GM19035 (cell line): ENCODE results near the gene DIABLO.
"Not testable (repeated sequence)": the region's sequence is repeated elsewhere in the genome, so short reads cannot be mapped to it uniquely, and the experiment has no call there.

Experiments used
- ATAC-seq: cut with Tn5 transposase; IDR thresholded peaks from one replicate; pipeline ENCODE4 v1.9.1; 2021; ENCODE audit not compliant: unreplicated experiment

DIABLO gene

GRCh38 chr12:122225683-122226365 lies at the start of gene DIABLO:
Gene DIABLO, minus strand, starts transcription at chr12:122226052. Its CDS starts 38 bp downstream, at chr12:122226014.
- peak; percentile 86 for ATAC-seq

- ATAC-seq: no peak
Measured at GRCh38 chr12:122275459-122275858, 49.6 kb upstream of the DIABLO start.

GRCh38 chr12:122266230-122266901 lies 40.5 kb upstream of the DIABLO start, which contains the start of gene VPS33A:
Gene VPS33A, minus strand, starts transcription at chr12:122266494. Its CDS starts 86 bp downstream, at chr12:122266408.
- peak; percentile 86 for ATAC-seq

GRCh38 chr12:122265886-122266229 lies 40.0 kb upstream of the DIABLO start:
- ATAC-seq: peak; percentile 34

GRCh38 chr12:122265476-122265875 lies 39.6 kb upstream of the DIABLO start:
- ATAC-seq: no peak

GRCh38 chr12:122260735-122261134 lies 34.9 kb upstream of the DIABLO start:
- not testable (repeated sequence) for ATAC-seq

- ATAC-seq: not testable (repeated sequence)
Measured at GRCh38 chr12:122258939-122259338, 33.1 kb upstream of the DIABLO start.

- not testable (repeated sequence) for ATAC-seq
Measured at GRCh38 chr12:122258462-122258861, 32.6 kb upstream of the DIABLO start.

- no peak for ATAC-seq
Measured at GRCh38 chr12:122250536-122250935, 24.7 kb upstream of the DIABLO start.

- ATAC-seq: no peak
Measured at GRCh38 chr12:122250047-122250446, 24.2 kb upstream of the DIABLO start.

GRCh38 chr12:122245553-122245952 lies 19.7 kb upstream of the DIABLO start:
- no peak for ATAC-seq

- ATAC-seq: no peak
Measured at GRCh38 chr12:122244565-122245371, 18.9 kb upstream of the DIABLO start.

GRCh38 chr12:122243965-122244364 lies 18.1 kb upstream of the DIABLO start:
- no peak for ATAC-seq

GRCh38 chr12:122238861-122239260 lies 13.0 kb upstream of the DIABLO start:
- ATAC-seq: no peak

GRCh38 chr12:122235741-122236140 lies 9.9 kb upstream of the DIABLO start:
- no peak for ATAC-seq

- ATAC-seq: no peak
Measured at GRCh38 chr12:122232691-122233090, 6.8 kb upstream of the DIABLO start.

GRCh38 chr12:122230798-122231197 lies 4.9 kb upstream of the DIABLO start:
- no peak for ATAC-seq

- no peak for ATAC-seq
Measured at GRCh38 chr12:122228092-122228491, 2.2 kb upstream of the DIABLO start.

- ATAC-seq: no peak
Measured at GRCh38 chr12:122227341-122227740, 1.5 kb upstream of the DIABLO start.

- ATAC-seq: no peak
Measured at GRCh38 chr12:122226366-122227125, 694 bp upstream of the DIABLO start.

- no peak for ATAC-seq
Measured at GRCh38 chr12:122216445-122216844, 9.4 kb downstream of the DIABLO start.
